Gastrocnemius medialis (tissue), 4 donors: ENCODE results near the gene FMNL3. TPM values are rescaled to one million over a fixed set of nuclear protein-coding genes. Genes with fewer than 3 reads are reported as not detected.

ENCODE experiments used
- ATAC-seq, 2 donors: fragments of 150-250 bp; one replicate each; pipeline ENCODE4 v1.9.1; 2016
- DNase-seq, 2 donors: peaks; one replicate each; pipeline ENCODE4 v3.0.0-alpha.2; 2019
- H3K27ac ChIP-seq, 4 donors: fragments of 200-600 bp; sonication (generic); 1 replicate in 1 of 4; 2 replicates in 3 of 4; pipeline ENCODE4 v1.5.1; 2016 to 2018; ENCODE audit warnings: mild to moderate bottlenecking in 2 of 4, moderate library complexity in 1 of 4
- H3K27me3 ChIP-seq, 3 donors: fragments of 200-600 bp; sonication (generic) in 2 of 3; 1 replicate in 1 of 3; 2 replicates in 2 of 3; pipeline versions ENCODE4 v1.5.1 to v1.6.0; 2016 to 2019; ENCODE audit warnings: mild to moderate bottlenecking in 1 of 3, moderate library complexity in 1 of 3
- H3K36me3 ChIP-seq, 2 donors: fragments of 200-600 bp; sonication (generic) in 1 of 2; one replicate each; pipeline ENCODE4 v1.5.1; 2017 to 2018
- H3K4me1 ChIP-seq, 2 donors: fragments of 200-600 bp; sonication (generic) in 1 of 2; one replicate each; pipeline ENCODE4 v1.5.1; 2016 to 2017; ENCODE audit warnings: mild to moderate bottlenecking in 2 of 2
- H3K4me3 ChIP-seq, 4 donors: fragments of 200-600 bp; sonication (generic) in 3 of 4; 1 replicate in 1 of 4; 2 replicates in 3 of 4; pipeline ENCODE4 v1.5.1; 2016 to 2019; ENCODE audit warnings: mild to moderate bottlenecking in 2 of 4
- H3K9me3 ChIP-seq, 3 donors: fragments of 200-600 bp; sonication (generic) in 2 of 3; 1 replicate in 1 of 3; 2 replicates in 2 of 3; pipeline ENCODE4 v1.5.1; 2016 to 2019
- POLR2A ChIP-seq, 2 donors: fragments of 450-650 bp; IDR thresholded peaks; one replicate each; pipeline ENCODE4 v1.6.1; 2017; ENCODE audit warnings: antibody characterized with exemption in 2 of 2, mild to moderate bottlenecking in 2 of 2, moderate library complexity in 2 of 2
- in situ Hi-C, 4 donors: fragments of 200-750 bp; cut with MboI; loops; one replicate each; pipeline versions ENCODE4 v1.15.0 to v1.8.0; 2017; ENCODE audit warnings: low sequenced_read_pairs in 4 of 4
- intact Hi-C: fragments of 100-400 bp; cut with DNase I; formaldehyde crosslinking; loops from one replicate; pipeline ENCODE4 v1.15.1; 2023; ENCODE audit warnings: low total_unique reads
- total RNA-seq, 4 donors: library from RNA; depleted of rRNA; stranded (reverse); fragments of >200 nt; gene quantifications; one replicate each; pipeline versions ENCODE4 v1.1.0 to v1.2.3, GENCODE V29; 2016
- TF ChIP-seq, protein P1 (sequence below), 5 experiments: fragments of 450-650 bp in 3 of 5; fragments of 200-600 bp in 2 of 5; sonication (generic) in 2 of 5; IDR thresholded peaks in 4 of 5; conservative IDR thresholded peaks in 1 of 5; 1 replicate in 4 of 5; 2 replicates in 1 of 5; pipeline ENCODE4 v1.5.1; 2016 to 2019; ENCODE audit warnings: antibody characterized with exemption in 5 of 5, mild to moderate bottlenecking in 3 of 5, moderate library complexity in 3 of 5

The FMNL3 gene
- total RNA-seq, 4 donors from 2014 or later = 2.0 to 5.5 (median 4.9) TPM

DNA sequence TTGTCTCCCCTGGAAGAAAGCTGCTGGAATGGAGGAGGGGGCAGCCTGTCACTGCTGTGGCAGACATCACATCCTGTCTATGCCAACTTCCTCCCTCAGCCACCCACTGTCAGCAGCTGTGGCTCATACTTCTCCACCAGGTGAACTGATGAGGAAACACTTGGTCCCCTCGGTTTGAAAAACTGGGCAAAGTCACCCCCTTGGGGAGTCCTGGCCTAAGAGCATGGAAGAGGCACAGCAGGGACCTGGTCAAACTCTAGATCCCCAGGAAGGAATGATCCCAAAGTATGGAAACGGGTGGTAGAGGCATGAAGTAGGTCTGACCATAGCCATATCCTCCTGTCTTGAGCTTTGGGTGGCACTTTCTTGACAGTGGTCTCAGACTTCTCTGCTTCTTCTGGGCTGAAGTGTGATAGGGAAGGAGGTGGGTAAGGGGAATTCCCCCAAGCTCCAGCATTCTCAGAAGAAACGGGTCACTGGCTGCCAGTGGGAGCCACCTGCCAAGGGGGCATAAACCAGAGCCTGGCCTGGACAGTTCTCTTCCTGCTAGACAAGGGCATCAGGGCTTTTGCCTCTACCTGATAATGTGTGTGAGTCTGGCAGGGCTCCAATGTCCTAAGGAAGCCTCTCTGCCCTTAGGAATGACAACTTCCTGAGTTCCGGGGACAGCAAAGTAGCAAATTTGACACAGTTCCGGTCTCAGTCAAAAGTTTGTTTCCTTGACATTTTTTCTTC lies 36.0 kb downstream of the FMNL3 start:
- no peak for ATAC-seq
- in situ Hi-C loops = no loop called here
- Histone ChIP-seq H3K9me3 (no peaks in the 10 kb centered on the region), H3K4me3 (no peak overlapping the region), H3K4me1 (peaks cover 70 to 72% of the 10 kb centered on the region in 2 donors), H3K36me3 (no peaks in the 10 kb centered on the region), H3K27ac (peak overlapping the region; percentile 81 to 90 (median 84)), H3K27me3 (no peaks in the 10 kb centered on the region)
- TF ChIP-seq, protein P1, sequence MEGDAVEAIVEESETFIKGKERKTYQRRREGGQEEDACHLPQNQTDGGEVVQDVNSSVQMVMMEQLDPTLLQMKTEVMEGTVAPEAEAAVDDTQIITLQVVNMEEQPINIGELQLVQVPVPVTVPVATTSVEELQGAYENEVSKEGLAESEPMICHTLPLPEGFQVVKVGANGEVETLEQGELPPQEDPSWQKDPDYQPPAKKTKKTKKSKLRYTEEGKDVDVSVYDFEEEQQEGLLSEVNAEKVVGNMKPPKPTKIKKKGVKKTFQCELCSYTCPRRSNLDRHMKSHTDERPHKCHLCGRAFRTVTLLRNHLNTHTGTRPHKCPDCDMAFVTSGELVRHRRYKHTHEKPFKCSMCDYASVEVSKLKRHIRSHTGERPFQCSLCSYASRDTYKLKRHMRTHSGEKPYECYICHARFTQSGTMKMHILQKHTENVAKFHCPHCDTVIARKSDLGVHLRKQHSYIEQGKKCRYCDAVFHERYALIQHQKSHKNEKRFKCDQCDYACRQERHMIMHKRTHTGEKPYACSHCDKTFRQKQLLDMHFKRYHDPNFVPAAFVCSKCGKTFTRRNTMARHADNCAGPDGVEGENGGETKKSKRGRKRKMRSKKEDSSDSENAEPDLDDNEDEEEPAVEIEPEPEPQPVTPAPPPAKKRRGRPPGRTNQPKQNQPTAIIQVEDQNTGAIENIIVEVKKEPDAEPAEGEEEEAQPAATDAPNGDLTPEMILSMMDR (IDR thresholded peaks at IDR 0.05 in 4 of 5, conservative IDR thresholded peaks at IDR 0.05 in 1 of 5) = no peak
- no peak for TF ChIP-seq POLR2A (IDR thresholded peaks at IDR 0.05)
- no peak for DNase-seq
- intact Hi-C loops = no loop called here

DNA sequence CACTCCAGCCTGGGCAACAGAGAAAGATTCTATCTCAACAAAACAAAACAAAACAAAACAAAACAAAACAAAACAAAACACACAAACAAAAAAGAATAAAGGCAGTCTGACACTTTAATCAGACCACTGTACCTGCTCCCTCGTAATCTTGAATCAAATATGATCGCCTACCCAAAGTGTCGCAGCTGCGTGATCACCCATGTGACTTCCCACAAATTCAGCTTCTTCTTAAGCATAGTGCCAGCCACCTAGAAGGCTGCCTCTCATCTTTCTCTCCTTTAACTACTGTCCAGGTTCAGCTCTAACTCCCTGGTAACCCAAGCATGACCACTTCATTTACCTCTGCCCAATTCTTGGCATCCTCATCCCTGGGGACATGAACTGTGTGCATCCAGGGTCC lies 37.4 kb downstream of the FMNL3 start:
- in situ Hi-C loops (no loop called here), intact Hi-C loops (no loop called here)
- Histone ChIP-seq H3K4me3 (no peak overlapping the region), H3K4me1 (peaks cover 66 to 69% of the 10 kb centered on the region in 2 donors), H3K27ac (peak overlapping the region; percentile 81 to 90 (median 84)), H3K27me3 (no peaks in the 10 kb centered on the region), H3K9me3 (no peaks in the 10 kb centered on the region), H3K36me3 (no peaks in the 10 kb centered on the region)
- ATAC-seq (no peak), DNase-seq (no peak)
- TF ChIP-seq POLR2A (IDR thresholded peaks at IDR 0.05) = no peak
- TF ChIP-seq, protein P1 (IDR thresholded peaks at IDR 0.05 in 4 of 5, conservative IDR thresholded peaks at IDR 0.05 in 1 of 5) = no peak

DNA sequence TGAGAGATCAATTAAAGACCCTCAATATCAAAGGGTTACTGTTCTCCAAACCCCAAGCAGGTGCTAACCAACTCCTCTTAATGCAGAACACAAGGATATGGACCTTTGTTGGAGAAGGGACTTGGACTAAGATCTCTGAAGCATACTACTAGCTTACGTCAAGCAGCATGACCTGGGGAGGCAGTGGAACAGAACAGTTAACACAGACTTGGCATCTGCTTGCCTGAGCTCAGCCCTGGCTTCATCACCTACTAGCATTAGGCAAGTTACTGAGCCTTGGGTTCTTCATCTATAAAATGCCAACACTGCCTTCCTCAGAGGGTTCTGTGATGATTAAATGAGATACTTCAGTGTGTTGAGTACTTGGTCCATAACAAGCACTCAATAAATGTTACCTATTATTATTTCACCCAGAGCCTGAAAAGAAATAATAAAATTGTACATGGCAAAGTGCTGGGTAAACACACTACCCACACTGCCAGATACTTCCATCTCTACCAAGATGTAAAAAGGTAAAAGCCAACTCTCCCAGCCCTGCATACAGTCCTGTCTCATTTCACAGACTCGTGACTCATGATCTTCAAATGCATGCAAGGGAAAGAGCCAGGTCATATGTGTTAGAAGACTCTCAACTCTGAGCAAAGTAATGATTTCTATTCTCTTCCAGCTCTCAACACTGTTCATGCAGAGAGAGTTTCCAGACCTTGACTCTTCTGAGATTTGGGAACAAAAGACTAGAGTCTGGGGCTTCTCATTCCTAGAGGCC lies 39.7 kb downstream of the FMNL3 start:
- DNase-seq (no peak), ATAC-seq (no peak)
- H3K4me1 ChIP-seq = peaks cover 65 to 69% of the 10 kb centered on the region in 2 donors
- no peaks in the 10 kb centered on the region for H3K27me3 ChIP-seq
- no peaks in the 10 kb centered on the region for H3K9me3 ChIP-seq
- intact Hi-C loops = no loop called here
- H3K27ac ChIP-seq = peak overlapping the region in 2 of 4 donors; percentile 0 to 4
- TF ChIP-seq, protein P1 (IDR thresholded peaks at IDR 0.05 in 4 of 5, conservative IDR thresholded peaks at IDR 0.05 in 1 of 5) = no peak
- no peak for TF ChIP-seq POLR2A (IDR thresholded peaks at IDR 0.05)
- H3K36me3 ChIP-seq = no peaks in the 10 kb centered on the region
- H3K4me3 ChIP-seq = no peak overlapping the region
- in situ Hi-C loops = no loop called here

DNA sequence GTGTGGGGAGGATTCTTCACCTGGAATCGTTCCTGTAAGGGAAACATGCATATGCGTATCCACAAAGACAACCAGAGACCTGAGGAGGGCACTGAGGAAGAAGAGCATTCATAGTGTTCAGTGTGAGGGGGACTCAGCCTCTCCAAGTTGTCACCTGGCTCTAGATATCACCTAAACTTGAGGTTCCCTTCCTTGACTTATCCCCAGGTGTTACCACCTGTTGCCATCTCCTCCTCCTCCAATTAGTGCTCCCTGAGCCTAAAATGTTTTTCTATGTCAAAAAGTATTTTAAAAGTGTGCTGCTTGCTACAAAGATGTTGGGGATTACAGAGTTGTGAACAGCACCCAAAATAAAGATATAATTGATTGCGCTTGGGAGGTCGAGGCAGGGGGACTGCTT lies 41.0 kb downstream of the FMNL3 start:
- H3K4me3 ChIP-seq = no peak overlapping the region
- in situ Hi-C loops = no loop called here
- DNase-seq = no peak
- ATAC-seq = no peak
- intact Hi-C loops = no loop called here
- peak overlapping the region in 3 of 4 donors; percentile 0 to 80 (median 4) for H3K27ac ChIP-seq
- H3K9me3 ChIP-seq = no peaks in the 10 kb centered on the region
- H3K27me3 ChIP-seq = no peaks in the 10 kb centered on the region
- H3K4me1 ChIP-seq = peaks cover 62 to 65% of the 10 kb centered on the region in 2 donors
- TF ChIP-seq, protein P1 (IDR thresholded peaks at IDR 0.05 in 4 of 5, conservative IDR thresholded peaks at IDR 0.05 in 1 of 5) = no peak
- TF ChIP-seq POLR2A (IDR thresholded peaks at IDR 0.05) = no peak
- H3K36me3 ChIP-seq = no peaks in the 10 kb centered on the region
